ENCODE data around the gene XPO1. TPM values are rescaled to one million over a fixed set of nuclear protein-coding genes. Genes with fewer than 3 reads are reported as not detected.
"Not testable (repeated sequence)": the region's sequence is repeated elsewhere in the genome, so short reads cannot be mapped to it uniquely, and the experiment has no call there.

XPO1 gene
- total RNA-seq (2014; rRNA removed; shearing (Covaris generic); ENCODE audit: low replicate concordance), result 93.3 and 126 TPM in 2 replicates

DNA sequence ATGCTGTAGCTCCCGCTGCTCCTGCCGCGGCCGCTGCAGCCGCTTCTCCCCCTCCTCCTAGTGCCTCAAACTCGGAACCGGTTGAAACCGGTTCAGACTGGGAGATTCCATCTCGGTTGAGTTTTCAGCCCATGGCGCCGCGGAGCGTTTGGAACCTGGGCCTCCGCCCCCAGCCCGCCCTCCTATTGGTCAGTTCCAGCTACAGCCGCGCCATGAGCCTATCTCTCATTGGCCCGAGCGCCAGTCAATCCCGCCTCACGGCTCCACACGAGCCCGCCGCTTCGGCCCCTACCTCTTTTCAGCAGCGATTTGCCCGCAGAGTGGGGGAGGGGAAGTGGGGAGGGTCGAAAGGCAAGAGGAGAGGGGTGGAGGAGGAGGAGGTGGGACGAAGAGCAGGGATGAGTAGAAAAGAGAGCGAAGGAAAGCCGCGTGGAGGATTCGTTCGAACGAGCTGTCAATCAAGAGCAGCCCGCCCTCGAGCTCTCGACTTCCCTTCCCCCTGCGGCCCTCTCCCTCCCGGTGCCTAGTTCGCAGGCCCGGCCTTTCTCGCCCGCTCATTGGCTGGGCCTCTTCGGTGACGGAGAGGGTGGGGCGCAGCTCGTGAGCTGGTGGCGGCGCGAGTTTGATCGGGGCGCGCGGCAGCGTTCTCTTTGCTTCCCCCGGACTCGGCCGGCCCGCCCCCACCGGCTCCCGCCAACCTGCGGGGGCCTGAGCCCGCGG is at the start of gene XPO1:
XPO1 (minus strand) TSS at position 157 of the 720 bp plus-strand sequence. CDS start 4,459 bp downstream, outside the sequence.
- in situ Hi-C loops (cut with HindIII; ENCODE audit: low pct_unique_long_range_greater_than_20kb, low sequenced_read_pairs), result no loop called here
- peak; percentile 100 for DNase-seq (ENCODE audit: low read depth)

DNA sequence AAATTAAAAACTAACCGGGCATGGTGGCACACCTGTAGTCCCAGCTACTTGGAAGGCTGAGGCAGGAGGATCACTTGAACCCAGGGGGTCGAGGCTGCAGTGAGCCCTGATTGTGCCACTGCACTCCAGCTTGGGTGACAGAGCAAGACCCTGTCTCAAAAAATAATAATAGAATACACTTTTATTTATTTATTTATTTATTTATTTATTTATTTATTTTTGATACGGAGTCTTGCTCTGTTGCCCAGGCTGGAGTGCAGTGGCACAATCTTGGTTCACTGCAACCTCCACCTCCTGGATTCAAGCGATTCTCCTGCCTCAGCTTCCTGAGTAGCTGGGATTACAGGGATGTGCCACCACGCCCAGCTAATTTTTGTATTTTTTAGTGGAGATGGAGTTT is 48.8 kb upstream of the XPO1 start:
- DNase-seq (ENCODE audit: low read depth); in situ Hi-C loops (cut with HindIII; ENCODE audit: low pct_unique_long_range_greater_than_20kb, low sequenced_read_pairs): not testable (repeated sequence)

DNA sequence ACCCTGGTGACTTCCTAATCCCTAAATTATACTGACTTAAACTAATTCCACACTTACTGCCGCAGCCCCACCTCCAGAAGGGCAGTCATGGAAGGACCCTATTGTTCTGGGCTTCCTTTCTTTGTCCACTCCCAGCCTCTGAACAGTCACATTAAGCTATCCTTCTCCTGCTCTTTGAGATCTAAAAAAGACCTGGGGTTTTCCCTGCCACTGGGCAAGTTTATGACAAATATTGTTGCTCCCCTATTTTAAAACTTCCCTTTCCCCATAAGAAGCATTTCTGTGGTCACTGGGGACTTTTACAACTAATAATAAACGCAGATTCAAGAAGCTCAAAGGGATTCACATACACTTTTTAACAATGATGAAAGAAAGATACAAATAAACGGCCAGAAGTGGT is 47.2 kb upstream of the XPO1 start:
- in situ Hi-C loops (cut with HindIII; ENCODE audit: low pct_unique_long_range_greater_than_20kb, low sequenced_read_pairs), result no loop called here
- no peak for DNase-seq (ENCODE audit: low read depth)

DNA sequence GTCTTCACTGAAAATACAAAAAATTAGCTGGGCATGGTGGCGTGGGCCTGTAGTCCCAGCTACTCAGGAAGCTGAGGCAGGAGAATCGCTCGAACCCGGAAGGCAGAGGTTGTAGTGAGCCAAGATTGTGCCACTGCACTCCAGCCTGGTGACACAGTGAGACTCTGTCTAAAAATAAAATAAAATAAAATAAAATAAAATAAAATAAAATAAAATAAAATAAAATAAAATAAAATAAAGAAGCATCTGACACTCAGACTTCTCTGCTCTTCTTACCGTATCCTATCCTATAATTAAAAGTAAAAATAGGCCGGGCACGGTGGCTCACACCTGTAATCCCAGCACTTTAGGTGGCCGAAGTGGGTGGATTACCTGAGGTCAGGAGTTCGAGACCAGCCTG is 46.2 kb upstream of the XPO1 start:
- DNase-seq (ENCODE audit: low read depth); in situ Hi-C loops (cut with HindIII; ENCODE audit: low pct_unique_long_range_greater_than_20kb, low sequenced_read_pairs): not testable (repeated sequence)

DNA sequence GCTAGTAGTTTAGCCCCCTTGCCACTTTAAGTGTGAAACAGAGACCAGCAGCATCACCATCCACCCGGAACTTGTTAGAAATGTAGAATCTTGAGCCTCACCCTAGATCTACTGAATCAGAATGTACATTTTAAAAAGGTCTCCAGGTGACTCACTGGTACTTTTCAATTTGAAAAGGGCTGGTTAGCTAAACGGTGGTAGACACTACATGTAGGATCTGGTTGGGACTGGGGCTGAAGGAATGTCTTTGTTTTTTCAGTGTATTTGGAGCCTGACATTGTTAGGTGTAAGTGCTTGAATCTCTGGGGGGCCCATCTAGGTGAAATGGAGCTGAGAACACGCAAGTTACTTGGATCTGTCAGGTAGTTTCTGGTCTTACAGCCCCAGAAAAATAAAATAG is 44.0 kb upstream of the XPO1 start:
- in situ Hi-C loops (cut with HindIII; ENCODE audit: low pct_unique_long_range_greater_than_20kb, low sequenced_read_pairs), result no loop called here
- no peak for DNase-seq (ENCODE audit: low read depth)

DNA sequence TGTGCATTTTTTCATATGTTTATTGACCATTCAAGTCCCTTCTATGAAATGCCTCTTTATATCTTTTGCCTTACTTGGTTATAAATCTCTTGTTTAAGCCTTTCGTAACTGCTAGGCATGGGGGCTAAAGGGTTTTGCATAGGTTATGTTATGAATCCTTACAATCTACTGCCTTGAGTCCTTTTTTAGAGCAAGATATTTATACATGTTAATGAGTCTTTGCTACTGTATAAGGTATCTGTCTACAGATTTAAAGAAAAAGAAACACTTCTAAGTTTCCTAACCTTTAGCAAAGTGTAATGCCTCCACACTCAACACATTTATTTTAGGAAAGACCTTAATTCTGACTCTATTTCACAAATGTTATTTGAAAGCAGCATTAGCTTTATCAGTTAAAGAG is 43.6 kb upstream of the XPO1 start:
- in situ Hi-C loops (cut with HindIII; ENCODE audit: low pct_unique_long_range_greater_than_20kb, low sequenced_read_pairs), result no loop called here
- DNase-seq (ENCODE audit: low read depth), result no peak

DNA sequence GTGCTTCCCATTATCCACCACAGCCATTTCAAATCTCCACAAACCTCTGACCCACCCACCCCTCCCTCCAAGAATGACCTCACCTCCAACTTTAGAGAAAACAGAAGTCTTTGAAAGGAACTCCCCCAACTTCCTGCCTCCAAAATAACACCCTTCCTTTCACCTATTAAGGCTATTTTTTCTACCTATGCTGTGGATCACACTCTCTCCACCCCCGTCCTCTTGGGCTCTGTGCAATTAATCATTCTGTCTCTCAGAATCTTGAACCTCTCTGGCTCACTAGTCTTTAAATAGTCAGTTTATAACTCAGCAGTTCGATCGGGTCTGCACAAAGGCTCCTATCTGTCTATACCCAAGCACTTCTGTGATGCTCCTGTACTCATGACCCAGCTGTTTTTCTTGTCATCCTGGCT is 37.3 kb upstream of the XPO1 start:
- in situ Hi-C loops (cut with HindIII; ENCODE audit: low pct_unique_long_range_greater_than_20kb, low sequenced_read_pairs), result no loop called here
- DNase-seq (ENCODE audit: low read depth), result no peak

GRCh38 chr2:61566566-61566965 is 28.4 kb upstream of the XPO1 start:
- in situ Hi-C loops (cut with HindIII; ENCODE audit: low pct_unique_long_range_greater_than_20kb, low sequenced_read_pairs), result no loop called here

DNA sequence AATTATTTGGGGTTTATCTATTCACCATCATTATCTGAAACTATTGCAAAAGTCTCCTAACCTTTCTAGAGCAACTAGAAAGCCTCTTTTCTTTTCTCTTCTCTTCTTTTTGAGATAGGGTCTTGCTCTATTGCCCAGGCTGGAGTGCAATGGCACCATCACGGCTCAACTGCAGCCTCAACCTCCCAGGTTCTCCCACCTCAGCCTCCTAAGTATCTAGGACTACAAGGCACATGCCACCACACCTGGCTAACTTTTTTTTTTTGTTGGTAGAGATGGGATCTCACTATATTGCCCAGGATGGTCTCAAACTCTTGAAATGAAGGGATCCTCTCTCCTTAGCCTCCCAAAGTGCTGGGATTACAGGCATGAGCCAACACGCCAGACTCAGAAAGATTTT is 24.5 kb upstream of the XPO1 start:
- no peak for DNase-seq (ENCODE audit: low read depth)
- in situ Hi-C loops (cut with HindIII; ENCODE audit: low pct_unique_long_range_greater_than_20kb, low sequenced_read_pairs), result no loop called here

More at GRCh38 chr2:61566566-61566965, 28.4 kb upstream of the XPO1 start:
- DNase-seq (ENCODE audit: low read depth), result no peak

- no peak for DNase-seq (ENCODE audit: low read depth)
- in situ Hi-C loops (cut with HindIII; ENCODE audit: low pct_unique_long_range_greater_than_20kb, low sequenced_read_pairs), result no loop called here
Measured at GRCh38 chr2:61558160-61558559, 20.0 kb upstream of the XPO1 start.

GRCh38 chr2:61557381-61557780 is 19.2 kb upstream of the XPO1 start:
- no peak for DNase-seq (ENCODE audit: low read depth)
- in situ Hi-C loops (cut with HindIII; ENCODE audit: low pct_unique_long_range_greater_than_20kb, low sequenced_read_pairs), result no loop called here

GRCh38 chr2:61554604-61555003 is 16.4 kb upstream of the XPO1 start:
- DNase-seq (ENCODE audit: low read depth), result no peak
- in situ Hi-C loops (cut with HindIII; ENCODE audit: low pct_unique_long_range_greater_than_20kb, low sequenced_read_pairs), result no loop called here

DNA sequence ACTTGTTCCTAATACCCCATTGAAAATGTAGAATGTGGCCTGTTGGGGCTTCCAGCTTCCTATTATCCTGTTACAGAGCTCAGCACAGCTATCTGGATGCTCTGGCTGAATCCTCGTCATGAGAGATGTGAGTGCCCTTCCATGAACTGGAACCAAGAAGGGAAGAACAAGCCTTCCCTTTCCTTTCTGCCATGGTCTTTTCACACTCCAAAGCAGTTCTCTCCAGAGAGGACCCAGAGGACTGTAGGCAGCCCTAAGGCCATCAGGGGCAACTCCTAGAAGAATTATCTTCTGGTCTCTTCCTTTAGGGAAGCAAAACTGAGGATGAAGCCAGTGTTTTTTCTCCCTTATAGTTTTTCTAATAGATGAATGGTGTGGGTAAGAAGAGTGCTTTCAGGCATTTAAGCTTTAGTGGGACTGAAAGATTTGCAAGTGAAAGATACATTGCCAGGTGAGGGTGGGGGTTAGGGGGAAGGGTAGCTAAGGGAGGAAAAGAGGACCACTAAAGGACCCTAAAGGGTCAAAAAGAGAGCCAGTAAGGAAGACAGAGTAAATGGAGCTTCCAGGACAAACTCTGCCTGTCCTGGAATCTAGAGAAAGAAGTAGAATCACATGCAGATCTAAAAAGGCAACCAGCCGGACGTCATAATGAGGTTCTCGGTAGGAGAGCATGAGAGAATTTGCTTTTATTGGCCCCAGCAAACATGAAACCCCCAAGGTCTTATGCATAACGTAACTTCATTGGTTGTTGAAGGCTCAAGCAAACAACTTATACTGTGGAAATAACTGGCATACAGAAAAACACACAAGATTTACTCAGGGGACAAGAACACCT is 12.4 kb upstream of the XPO1 start:
- in situ Hi-C loops (cut with HindIII; ENCODE audit: low pct_unique_long_range_greater_than_20kb, low sequenced_read_pairs), result no loop called here
- DNase-seq (ENCODE audit: low read depth), result no peak

- in situ Hi-C loops (cut with HindIII; ENCODE audit: low pct_unique_long_range_greater_than_20kb, low sequenced_read_pairs), result no loop called here
- no peak for DNase-seq (ENCODE audit: low read depth)
Measured at GRCh38 chr2:61549546-61549945, 11.4 kb upstream of the XPO1 start.

DNA sequence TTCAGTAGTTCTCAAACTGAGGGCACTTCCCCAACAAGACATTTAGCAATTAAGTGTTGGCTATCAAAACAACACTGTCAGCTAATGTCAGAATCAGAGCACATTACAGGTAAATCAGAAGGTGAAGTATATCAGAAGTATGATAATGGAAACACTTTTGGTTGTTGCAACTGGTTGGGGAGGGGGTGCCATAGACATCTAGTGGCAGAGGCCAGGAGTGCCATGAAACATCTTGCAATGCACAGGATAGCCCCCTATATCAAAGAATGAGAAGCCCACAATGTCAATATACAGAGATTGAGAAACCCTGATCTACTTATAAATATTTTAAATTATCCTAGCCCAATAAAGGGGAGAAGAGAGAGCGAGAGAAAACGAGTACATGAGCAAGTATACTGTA is 4.9 kb upstream of the XPO1 start:
- no peak for DNase-seq (ENCODE audit: low read depth)
- in situ Hi-C loops (cut with HindIII; ENCODE audit: low pct_unique_long_range_greater_than_20kb, low sequenced_read_pairs), result no loop called here

DNA sequence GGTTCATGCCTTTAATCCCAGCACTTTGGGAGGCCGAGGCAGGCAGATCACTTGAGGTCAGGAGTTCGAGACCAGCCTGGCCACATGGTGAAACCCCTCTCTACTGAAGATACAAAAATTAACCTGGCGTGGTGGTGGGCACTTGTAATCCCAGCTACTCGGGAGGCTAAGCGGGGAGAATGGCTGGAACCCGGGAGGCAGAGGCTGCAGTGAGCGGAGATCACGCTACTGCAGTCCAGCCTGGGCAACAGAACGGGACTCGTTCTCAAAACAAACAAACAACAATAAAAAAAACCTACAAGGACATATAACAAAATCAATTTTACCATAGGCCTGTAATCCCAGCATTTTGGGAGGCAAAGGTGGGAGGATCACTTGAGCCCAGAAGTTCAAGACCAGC is 2.0 kb upstream of the XPO1 start:
- in situ Hi-C loops (cut with HindIII; ENCODE audit: low pct_unique_long_range_greater_than_20kb, low sequenced_read_pairs); DNase-seq (ENCODE audit: low read depth): not testable (repeated sequence)

DNA sequence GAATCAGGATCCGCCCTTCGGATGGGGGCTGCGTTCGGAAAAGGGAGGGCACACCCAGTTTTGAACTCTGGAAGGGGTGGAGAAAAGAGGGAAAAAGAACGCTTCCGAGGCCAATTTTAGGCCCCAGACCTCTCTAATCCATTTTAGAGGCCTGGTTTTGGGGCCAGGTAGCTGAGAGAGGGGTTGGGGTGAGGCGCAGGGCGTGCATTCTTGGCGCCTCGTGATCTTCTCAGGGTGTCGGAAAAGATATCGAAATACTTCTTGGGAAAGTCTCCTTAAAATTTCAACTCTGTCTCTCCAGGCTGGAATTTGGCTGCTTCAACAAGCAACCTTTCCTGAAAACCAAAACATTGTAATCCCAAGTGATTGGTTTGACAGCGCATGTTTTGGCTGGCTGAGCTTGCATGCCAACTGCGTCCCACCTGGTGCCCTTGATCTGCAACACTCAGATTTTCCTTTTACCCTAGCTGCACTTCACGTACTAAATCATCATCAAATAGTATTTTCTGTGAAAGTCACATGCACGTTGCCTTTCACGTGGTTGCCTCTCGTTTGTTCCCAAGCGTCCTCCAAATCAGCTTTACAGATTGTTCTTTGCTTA is 864 bp upstream of the XPO1 start:
- in situ Hi-C loops (cut with HindIII; ENCODE audit: low pct_unique_long_range_greater_than_20kb, low sequenced_read_pairs), result no loop called here
- no peak for DNase-seq (ENCODE audit: low read depth)

GRCh38 chr2:61537950-61538199 is 281 bp downstream of the XPO1 start:
- in situ Hi-C loops (cut with HindIII; ENCODE audit: low pct_unique_long_range_greater_than_20kb, low sequenced_read_pairs), result no loop called here
- DNase-seq (ENCODE audit: low read depth), result no peak

GRCh38 chr2:61537277-61537949 is 743 bp downstream of the XPO1 start:
- no peak for DNase-seq (ENCODE audit: low read depth)
- in situ Hi-C loops (cut with HindIII; ENCODE audit: low pct_unique_long_range_greater_than_20kb, low sequenced_read_pairs), result no loop called here

Data from Caki2 (cell line).